CD4-positive, alpha-beta T cell (primary cell): Measurements from ENCODE around the gene FBLN1. TPM values are rescaled to one million over a fixed set of nuclear protein-coding genes. Genes with fewer than 3 reads are reported as not detected.

Experiments
- ATAC-seq: fragments of 200-7000 bp; cut with Tn5 transposase; one replicate; pipeline ENCODE4 v1.10.0; 2022; ENCODE audit warnings: mild to moderate bottlenecking; ENCODE audit not compliant: poor library complexity
- CTCF ChIA-PET: fragments of 350-600 bp; sonication (Branson Sonifier 250); formaldehyde crosslinking; loops from one replicate; lab custom pipeline; 2021; ENCODE audit warnings: antibody characterized with exemption, inconsistent platforms; lab: Charles Lee
- POLR2A ChIA-PET: fragments of 350-600 bp; sonication (Branson Sonifier 250); formaldehyde crosslinking; loops from one replicate; lab custom pipeline; 2021; ENCODE audit warnings: antibody characterized with exemption, inconsistent platforms; lab: Charles Lee
- DNase-seq, 14 experiments: peaks; one replicate each; pipeline ENCODE4 v3.0.0-alpha.2; 2013 to 2020; ENCODE audit warnings: mixed read lengths in 2 of 14
- H3K27ac ChIP-seq, 2 donors: one replicate each; pipeline versions ENCODE4 v1.5.1 to v1.7.0; 2013; ENCODE audit warnings: low read length in 2 of 2, low read depth in 1 of 2, mild to moderate bottlenecking in 1 of 2
- H3K27me3 ChIP-seq, 2 experiments: 1 replicate in 1 of 2; 2 replicates in 1 of 2; pipeline versions ENCODE4 v1.6.1 to v1.7.0; 2013; ENCODE audit warnings: low read length in 2 of 2, control low read depth in 1 of 2, mild to moderate bottlenecking in 1 of 2, moderate library complexity in 1 of 2; ENCODE audit not compliant: insufficient read depth in 2 of 2, control insufficient read depth in 1 of 2
- H3K36me3 ChIP-seq: one replicate; pipeline ENCODE4 v1.6.1; 2013; ENCODE audit warnings: low read length, control low read depth; ENCODE audit not compliant: insufficient read depth
- H3K4me1 ChIP-seq: one replicate; pipeline ENCODE4 v1.6.1; 2013; ENCODE audit warnings: low read length, control low read depth; ENCODE audit not compliant: insufficient read depth
- H3K4me3 ChIP-seq: one replicate; pipeline ENCODE4 v1.5.1; 2013; ENCODE audit warnings: mild to moderate bottlenecking, low read length, moderate library complexity
- H3K9me3 ChIP-seq, 2 experiments: 1 replicate in 1 of 2; 2 replicates in 1 of 2; pipeline versions ENCODE4 v1.6.1 to v1.7.0; 2013; ENCODE audit warnings: low read length in 2 of 2, mild to moderate bottlenecking in 2 of 2, control low read depth in 1 of 2, moderate library complexity in 1 of 2; ENCODE audit not compliant: control insufficient read depth in 1 of 2, insufficient read depth in 1 of 2
- H3K27ac Mint-ChIP-seq: one replicate; pipeline ENCODE4 v1.8.0; 2020; ENCODE audit warnings: mixed read lengths
- H3K27me3 Mint-ChIP-seq: one replicate; pipeline ENCODE4 v1.8.0; 2021; ENCODE audit warnings: mixed read lengths
- H3K36me3 Mint-ChIP-seq: one replicate; pipeline ENCODE4 v1.8.0; 2021; ENCODE audit warnings: low read depth, mixed read lengths
- H3K4me1 Mint-ChIP-seq: one replicate; pipeline ENCODE4 v1.8.0; 2021; ENCODE audit warnings: low read depth, mixed read lengths
- H3K4me3 Mint-ChIP-seq: one replicate; pipeline ENCODE4 v1.8.0; 2020; ENCODE audit warnings: mild to moderate bottlenecking, mixed read lengths
- H3K9me3 Mint-ChIP-seq: one replicate; pipeline ENCODE4 v1.8.0; 2020; ENCODE audit warnings: mixed read lengths
- intact Hi-C, 2 experiments: fragments of 100-400 bp; cut with DNase I in 1 of 2; cut with micrococcal nuclease in 1 of 2; formaldehyde crosslinking; loops; one replicate each; pipeline versions ENCODE4 v1.15.1 to v1.9.0; 2023 to 2025; cut with DNase I, micrococcal nuclease
- total RNA-seq, 174 experiments: library from RNA in 2 of 174; stranded (reverse) in 2 of 174; gene quantifications; one replicate each; pipeline ENCODE4 v1.2.3 and lab custom pipeline; 2021 to 2026
- TF ChIP-seq, protein P1 (sequence below): fragments of 200-600 bp; IDR thresholded peaks from one replicate; pipeline ENCODE4 v1.8.0; 2022; ENCODE audit warnings: antibody characterized with exemption, mild to moderate bottlenecking

FBLN1 gene
- total RNA-seq, 2 experiments from 2014 or later: not detected

DNA sequence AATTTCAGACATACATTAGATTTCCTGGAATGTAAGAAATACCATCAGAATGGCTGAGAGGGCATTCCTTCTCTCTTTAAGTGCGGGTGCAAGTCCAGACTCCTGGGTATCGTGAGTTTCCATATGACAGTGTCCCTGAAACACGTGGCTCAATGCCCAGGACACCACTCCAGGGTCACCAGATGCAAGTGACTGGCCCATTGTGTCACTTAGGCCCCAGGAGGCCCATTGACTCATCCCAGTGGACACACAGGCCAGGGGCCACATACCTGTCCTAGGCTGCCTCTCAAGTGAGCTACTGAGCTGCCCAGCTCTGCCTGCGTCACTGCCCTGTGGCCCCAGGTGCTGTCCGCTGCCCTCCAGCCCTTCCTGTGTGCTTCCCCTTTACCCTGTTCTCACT lies 18.5 kb downstream of the FBLN1 start:
- intact Hi-C loops: no loop called here
- ChIA-PET CTCF (no interaction called here), POLR2A (no interaction called here)
- no peak overlapping the region for H3K4me3 ChIP-seq
- H3K4me1 ChIP-seq: no peaks in the 10 kb centered on the region
- no peaks in the 10 kb centered on the region for H3K9me3 ChIP-seq
- H3K27ac ChIP-seq: no peak overlapping the region
- TF ChIP-seq, protein P1, sequence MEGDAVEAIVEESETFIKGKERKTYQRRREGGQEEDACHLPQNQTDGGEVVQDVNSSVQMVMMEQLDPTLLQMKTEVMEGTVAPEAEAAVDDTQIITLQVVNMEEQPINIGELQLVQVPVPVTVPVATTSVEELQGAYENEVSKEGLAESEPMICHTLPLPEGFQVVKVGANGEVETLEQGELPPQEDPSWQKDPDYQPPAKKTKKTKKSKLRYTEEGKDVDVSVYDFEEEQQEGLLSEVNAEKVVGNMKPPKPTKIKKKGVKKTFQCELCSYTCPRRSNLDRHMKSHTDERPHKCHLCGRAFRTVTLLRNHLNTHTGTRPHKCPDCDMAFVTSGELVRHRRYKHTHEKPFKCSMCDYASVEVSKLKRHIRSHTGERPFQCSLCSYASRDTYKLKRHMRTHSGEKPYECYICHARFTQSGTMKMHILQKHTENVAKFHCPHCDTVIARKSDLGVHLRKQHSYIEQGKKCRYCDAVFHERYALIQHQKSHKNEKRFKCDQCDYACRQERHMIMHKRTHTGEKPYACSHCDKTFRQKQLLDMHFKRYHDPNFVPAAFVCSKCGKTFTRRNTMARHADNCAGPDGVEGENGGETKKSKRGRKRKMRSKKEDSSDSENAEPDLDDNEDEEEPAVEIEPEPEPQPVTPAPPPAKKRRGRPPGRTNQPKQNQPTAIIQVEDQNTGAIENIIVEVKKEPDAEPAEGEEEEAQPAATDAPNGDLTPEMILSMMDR: no peak
- H3K27ac Mint-ChIP-seq: no peak overlapping the region
- H3K27me3 Mint-ChIP-seq: no peaks in the 10 kb centered on the region
- no peak overlapping the region for H3K4me3 Mint-ChIP-seq
- H3K36me3 ChIP-seq: no peaks in the 10 kb centered on the region
- no peak for ATAC-seq
- DNase-seq: no peak
- H3K4me1 Mint-ChIP-seq: no peaks in the 10 kb centered on the region
- no peaks in the 10 kb centered on the region for H3K36me3 Mint-ChIP-seq
- H3K9me3 Mint-ChIP-seq: no peaks in the 10 kb centered on the region
- no peaks in the 10 kb centered on the region for H3K27me3 ChIP-seq

DNA sequence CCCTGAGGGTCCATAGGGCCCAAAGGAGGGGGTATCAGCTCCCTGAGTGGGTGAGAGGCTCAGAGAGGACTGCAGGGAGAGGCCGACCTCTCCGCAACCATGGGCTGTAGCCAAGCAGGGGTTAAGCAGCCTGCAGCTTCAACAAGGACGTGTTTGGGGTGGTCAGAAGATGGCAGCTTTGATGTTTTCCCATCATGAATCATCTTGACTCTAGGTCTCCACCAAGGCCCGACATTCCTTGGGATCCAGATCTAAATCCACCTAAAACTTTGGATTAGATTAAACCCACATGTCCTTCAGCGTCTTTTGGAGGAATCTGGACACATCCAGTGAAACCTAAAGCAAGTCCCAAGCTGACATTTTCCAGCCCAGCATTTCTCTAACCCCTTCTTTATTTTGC lies 19.8 kb downstream of the FBLN1 start:
- Histone ChIP-seq H3K9me3 (no peaks in the 10 kb centered on the region), H3K27me3 (no peaks in the 10 kb centered on the region), H3K27ac (no peak overlapping the region), H3K36me3 (no peaks in the 10 kb centered on the region), H3K4me1 (no peaks in the 10 kb centered on the region), H3K4me3 (no peak overlapping the region)
- H3K27me3 Mint-ChIP-seq: no peaks in the 10 kb centered on the region
- no peak overlapping the region for H3K4me3 Mint-ChIP-seq
- no peaks in the 10 kb centered on the region for H3K9me3 Mint-ChIP-seq
- DNase-seq (no peak), ATAC-seq (no peak)
- H3K4me1 Mint-ChIP-seq: no peaks in the 10 kb centered on the region
- POLR2A ChIA-PET: no interaction called here
- no peaks in the 10 kb centered on the region for H3K36me3 Mint-ChIP-seq
- TF ChIP-seq, protein P1: no peak
- CTCF ChIA-PET: no interaction called here
- no peak overlapping the region for H3K27ac Mint-ChIP-seq
- intact Hi-C loops: no loop called here

DNA sequence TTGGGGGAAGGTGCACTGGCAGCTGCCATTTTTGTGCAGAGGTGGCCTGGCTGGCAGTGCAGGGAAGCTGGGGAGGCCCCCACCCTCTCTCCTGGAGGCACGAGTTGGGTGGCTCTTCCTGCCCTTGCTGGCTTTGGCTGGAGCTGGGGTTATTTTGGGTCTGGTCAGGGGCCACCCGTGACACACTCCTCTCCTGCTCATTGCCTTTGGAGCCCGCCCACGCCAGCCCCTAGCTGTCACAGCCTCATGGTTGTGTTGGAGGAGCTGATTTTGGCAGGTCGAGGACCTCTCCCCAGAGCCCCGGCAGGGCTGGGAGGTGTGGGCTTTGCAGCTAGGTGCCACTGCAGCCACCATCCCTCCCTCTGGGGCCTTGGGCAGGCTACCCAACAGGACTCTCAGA lies 21.5 kb downstream of the FBLN1 start:
- POLR2A ChIA-PET: no interaction called here
- no peaks in the 10 kb centered on the region for H3K36me3 Mint-ChIP-seq

More for the DNA sequence above, 21.5 kb downstream of the FBLN1 start:
- TF ChIP-seq, protein P1: no peak
- CTCF ChIA-PET: interaction anchor here (0.5 kb wide), 1 partner anchor 415 kb away, joined by 3 read pairs; no protein-coding TSS in a partner anchor
- Histone ChIP-seq H3K27me3 (no peaks in the 10 kb centered on the region), H3K4me1 (no peaks in the 10 kb centered on the region), H3K36me3 (no peaks in the 10 kb centered on the region), H3K27ac (no peak overlapping the region), H3K4me3 (no peak overlapping the region), H3K9me3 (peaks cover 0 to 8% of the 10 kb centered on the region in 2 experiments)
- no peak overlapping the region for H3K4me3 Mint-ChIP-seq
- intact Hi-C loops: no loop called here
- ATAC-seq (no peak), DNase-seq (no peak)
- H3K4me1 Mint-ChIP-seq: no peaks in the 10 kb centered on the region
- H3K9me3 Mint-ChIP-seq: no peaks in the 10 kb centered on the region
- H3K27me3 Mint-ChIP-seq: no peaks in the 10 kb centered on the region
- H3K27ac Mint-ChIP-seq: no peak overlapping the region
